HG03432 (cell line): Measurements from ENCODE around the gene TCF25.
"Not testable (repeated sequence)": the region's sequence is repeated elsewhere in the genome, so short reads cannot be mapped to it uniquely, and the experiment has no call there.

Experiments used
- ATAC-seq: cut with Tn5 transposase; IDR thresholded peaks from one replicate; pipeline ENCODE4 v1.9.1; 2021; ENCODE audit warnings: mild to moderate bottlenecking, moderate library complexity; ENCODE audit not compliant: unreplicated experiment

TCF25 gene

GRCh38 chr16:89879123-89879522, 5.7 kb downstream of the TCF25 start:
- not testable (repeated sequence) for ATAC-seq

DNA sequence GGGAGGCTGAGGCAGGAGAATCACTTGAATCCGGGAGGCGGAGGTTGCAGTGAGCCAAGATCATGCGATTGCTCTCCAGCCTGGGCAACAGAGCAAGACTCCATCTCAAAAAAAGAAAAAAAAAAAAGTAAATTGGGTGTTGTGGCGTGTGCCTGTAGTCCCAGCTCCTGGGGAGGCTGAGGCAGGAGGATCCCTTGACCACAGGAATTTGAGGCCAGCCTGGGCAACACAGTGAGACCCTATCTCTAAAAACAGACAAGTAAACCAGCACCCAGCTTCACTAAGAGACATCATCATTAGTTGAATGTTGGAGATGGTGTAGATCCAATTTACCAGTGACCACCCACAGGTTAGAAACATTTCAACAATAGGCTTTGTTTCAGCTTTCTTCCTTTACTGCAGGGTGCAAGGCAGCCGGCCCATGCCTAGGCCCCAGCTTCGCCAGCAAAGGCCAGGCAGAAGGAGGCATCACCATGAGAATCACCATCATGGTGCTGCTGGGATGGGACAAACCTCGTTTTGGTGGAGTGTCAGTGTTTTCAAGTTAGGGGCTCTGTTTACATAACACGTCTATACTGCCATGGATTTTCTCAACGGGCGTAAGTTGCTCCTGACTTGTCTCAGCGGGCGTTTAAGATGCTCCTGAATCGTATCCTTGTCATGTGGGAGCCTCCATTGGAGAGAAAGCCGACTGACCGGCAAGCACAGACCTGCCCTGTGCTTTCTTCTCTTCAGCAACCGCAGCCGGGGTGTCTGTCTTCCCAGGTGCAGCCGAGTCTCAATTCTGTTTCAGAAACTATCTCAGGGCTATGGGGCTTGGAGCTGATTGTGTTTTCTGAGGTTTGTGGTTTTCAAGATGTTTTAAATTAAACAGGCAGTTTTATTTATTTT, 7.3 kb downstream of the TCF25 start:
- no peak for ATAC-seq

- ATAC-seq = no peak
Measured at GRCh38 chr16:89881368-89881730, 8.0 kb downstream of the TCF25 start.

DNA sequence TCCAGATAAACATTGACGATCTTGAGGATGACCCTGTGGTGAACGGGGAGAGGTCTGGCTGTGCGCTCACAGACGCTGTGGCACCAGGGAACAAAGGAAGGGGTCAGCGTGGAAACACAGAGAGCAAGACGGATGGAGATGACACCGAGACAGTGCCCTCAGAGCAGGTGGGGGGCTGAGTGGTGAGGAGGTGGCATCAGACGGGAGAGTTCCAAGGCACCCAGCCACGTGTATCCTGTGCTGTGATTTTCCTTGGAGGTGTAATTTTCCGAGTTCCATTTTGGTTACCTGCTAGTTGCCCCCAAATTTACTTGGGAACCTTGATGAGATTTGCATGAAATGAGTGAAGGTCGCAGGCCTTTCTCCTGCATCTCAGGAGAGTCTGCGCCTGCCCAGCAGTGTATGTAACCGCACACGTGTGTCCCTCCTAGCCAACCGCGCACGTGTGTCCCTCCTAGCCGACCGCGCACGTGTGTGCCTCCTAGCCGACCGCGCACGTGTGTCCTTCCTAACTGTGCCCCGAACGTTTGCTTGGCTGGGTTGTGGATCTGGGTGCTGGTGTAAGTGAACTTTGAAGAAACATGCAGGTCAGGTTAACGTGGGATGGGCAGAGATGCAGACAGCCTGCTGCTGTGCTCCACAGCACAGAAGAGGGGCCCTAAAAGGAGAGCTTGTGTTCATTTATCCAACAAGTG, 10.1 kb downstream of the TCF25 start:
- ATAC-seq = no peak

DNA sequence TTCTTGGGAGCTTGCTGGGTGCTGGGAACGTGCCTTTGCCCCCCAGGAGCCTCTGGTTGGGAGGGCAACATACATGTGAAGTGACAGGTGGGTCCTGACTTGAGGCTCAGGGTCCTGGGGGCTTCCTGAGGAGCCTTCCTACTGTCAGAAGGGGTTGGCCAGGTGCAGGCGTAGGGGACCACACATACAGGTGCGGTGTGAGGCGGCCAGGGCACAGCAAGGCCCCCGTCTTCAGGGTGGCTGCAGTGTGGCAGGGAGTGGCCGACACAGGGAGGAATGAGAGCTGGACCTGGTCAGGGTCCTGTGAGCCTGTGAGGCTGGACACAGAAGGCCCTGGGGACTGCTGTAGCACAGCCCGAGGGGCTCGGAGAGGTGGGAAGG, 10.6 kb downstream of the TCF25 start:
- no peak for ATAC-seq

- ATAC-seq = no peak
Measured at GRCh38 chr16:89887243-89887642, 13.9 kb downstream of the TCF25 start.

- no peak for ATAC-seq
Measured at GRCh38 chr16:89890200-89890599, 16.8 kb downstream of the TCF25 start.

DNA sequence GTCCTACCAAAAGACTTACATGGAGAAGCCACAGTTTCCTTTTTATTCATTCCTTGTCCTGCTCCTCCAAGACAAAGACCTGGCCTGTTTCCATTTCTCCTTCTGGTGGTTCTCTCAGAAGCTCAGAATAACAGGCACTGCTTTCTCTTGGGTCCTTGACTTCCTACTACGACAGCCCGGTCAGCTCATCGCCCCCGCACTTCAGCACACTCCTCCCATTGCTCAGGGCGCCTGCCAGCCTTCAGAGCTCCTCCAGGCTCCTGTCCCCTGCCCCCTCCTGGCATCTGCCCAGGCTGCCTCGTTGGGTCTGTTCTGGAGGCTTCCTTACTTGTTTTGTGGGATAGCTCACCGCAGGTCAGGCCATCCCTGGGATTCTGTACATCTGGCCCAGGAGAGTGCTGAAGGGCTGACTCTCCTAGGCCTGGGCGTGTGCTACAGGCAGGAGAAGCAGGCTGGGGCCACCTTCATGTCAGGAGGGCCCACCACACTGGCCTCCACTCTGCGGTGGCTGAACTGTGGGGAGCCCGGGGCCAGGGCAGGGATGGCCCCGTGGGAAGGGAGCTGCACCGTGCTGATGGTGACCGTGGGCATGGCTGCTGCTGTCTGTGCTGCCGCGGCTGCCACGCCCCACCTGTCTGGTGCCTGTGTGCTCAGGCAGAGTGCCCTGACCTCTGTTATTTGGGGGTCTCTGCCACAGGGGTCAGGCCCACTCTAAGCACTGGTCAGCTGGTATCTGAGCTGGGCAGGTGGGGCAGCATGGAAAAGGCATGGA, 17.7 kb downstream of the TCF25 start:
- ATAC-seq = no peak

DNA sequence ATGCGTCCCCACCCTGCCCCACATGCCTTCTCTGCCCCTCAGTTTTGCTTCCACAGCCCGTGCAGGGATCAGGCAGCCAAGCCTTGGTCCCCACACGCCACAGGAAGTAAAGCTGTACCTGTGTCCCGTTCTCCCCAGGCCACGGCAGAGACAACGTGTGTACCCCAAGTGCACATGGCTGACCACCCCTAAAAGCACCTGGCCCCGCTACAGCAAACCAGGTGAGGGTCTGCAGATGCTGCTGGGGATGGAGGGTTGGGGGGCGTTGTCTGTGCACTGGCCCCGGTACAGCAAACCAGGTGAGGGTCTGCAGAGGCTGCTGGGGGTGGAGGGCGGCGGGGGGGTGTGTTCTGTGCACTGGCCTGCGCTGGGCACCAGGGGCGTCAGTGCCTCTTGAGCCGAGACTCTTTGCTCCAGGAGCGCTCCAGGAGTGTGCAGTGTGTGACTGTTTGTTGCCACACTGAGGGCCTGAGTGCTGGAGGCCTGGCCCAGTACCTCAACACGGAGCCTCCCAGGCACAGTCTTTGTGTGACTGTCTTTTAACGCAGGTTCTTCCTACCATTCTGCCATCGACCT, 18.8 kb downstream of the TCF25 start:
- ATAC-seq = no peak

DNA sequence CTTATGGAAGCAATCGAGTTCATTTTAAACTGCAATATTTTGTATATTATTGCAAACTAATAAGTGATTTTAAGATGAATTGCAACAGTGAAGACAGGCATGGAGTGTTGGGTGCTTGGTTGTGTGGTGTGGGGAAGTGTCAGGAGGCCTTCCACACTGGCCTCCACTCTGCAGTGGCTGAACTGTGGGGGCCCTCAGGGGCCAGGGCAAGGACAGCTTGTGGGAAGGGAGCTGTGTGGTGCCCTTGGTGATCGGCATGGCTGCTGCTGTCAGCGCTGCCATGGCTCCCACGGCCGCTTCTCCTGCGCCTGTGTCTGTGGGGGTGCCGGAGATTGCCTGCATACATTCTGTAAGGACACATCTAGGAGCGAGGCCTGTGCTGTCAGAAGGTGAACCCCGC, 19.2 kb downstream of the TCF25 start:
- no peak for ATAC-seq

DNA sequence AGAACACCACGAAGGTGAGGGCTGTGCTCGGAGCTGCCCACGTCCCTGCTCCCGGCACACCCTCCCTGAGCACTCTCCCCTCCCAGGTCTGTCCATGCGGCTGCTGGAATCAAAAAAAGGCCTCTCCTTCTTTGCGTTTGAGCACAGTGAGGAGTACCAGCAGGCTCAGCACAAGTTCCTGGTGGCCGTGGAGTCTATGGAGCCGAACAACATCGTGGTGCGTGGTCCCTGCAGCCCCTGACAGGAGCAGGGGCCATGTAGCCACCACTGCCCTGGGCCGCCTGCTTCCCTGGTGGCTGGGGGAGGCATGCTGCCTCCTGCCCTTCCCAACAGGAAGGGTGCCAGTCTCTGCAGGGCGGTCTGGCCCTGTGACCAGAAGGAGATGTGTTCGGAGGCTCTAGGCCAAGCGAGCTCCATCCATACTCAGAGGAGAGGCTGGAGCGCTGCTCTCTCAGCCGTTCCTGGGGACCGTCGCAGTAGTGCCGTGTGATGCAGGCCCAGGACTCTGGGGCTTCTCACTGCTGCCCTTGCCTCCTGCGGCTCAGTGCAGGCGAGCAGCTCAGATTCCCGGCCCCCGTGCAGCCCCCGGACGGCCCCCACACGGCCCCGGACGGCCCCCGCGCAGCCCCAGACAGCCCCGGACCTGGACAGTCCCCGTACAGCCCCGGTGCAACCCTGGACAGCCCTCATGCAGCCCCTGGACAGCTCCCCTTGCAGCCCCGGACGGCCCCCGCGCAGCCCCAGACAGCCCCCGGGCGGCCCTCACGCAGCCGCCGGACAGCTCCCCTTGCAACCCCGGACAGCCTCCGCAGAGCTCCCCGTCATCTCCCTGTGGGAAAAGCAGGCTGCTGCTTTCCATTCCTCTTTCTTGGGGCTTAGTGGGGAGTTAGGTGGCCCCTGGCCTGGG, 20.5 kb downstream of the TCF25 start:
- ATAC-seq = no peak

DNA sequence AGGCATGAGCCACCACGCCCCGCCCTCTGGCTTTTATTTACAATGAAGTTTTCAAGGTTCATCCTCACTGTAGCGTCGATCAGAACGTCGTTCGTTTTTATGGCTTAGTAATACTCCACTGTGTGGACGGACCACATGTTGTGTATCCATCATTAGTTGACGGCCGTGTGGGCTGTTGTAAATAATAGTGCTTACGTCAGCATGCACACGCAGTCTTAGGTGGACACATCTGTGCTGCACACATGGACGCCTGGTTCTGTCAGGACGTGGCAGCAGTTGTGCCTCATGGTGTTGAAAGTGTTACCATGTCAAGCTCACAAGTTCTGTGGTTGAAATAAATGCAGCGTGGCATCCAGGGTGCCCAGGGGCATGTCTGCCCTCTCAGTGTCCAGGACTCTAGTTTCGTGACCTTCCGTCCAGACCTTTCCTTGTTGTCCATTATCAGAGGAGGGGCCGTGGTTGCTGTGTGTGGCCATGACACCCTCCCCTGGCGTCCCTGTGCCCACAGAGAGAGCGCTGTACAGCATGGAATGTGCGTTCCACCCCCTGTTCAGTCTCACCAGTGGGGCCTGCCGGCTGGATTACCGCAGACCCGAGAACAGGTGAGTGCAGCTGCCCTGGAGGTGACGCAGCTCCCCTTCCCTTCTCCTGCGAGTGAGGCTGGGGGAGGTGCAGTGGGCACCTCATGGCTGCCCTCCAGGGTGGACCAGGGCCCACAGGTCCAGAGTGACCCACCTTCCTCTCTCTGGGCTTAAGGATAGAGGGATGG, 22.3 kb downstream of the TCF25 start:
- no peak for ATAC-seq

- ATAC-seq = no peak
Measured at GRCh38 chr16:89897204-89897603, 23.8 kb downstream of the TCF25 start.

DNA sequence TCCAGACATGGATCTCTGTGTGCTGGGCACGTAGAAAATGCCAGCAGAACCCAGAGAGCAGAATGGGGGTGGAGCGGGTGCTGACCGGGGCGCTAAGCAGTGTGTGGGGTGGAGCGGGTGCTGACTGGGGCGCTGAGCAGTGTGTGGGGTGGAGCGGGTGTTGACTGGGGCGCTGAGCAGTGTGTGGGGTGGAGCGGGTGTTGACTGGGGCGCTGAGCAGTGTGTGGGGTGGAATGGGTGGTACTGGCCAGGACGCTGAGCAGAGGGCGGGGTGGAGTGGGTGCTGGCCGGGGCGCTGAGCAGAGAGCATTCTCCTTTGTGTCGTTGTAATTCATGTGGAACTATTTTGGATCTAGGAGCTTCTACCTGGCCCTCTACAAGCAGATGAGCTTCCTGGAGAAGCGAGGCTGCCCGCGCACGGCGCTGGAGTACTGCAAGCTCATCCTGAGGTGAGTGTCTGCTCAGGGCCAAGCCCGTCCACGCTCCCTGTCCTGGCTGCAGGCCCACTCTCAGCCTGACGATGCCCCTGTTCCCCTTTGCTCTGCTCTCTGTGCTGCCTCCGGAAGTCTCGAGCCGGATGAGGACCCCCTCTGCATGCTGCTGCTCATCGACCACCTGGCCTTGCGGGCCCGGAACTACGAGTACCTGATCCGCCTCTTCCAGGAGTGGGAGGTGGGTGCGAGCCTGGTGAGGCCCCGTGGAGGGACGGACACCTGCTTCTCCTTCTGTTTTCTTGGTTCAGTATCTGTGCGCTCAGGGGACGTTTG, 25.0 kb downstream of the TCF25 start:
- ATAC-seq = no peak

GRCh38 chr16:89899879-89900481, 26.6 kb downstream of the TCF25 start:
- no peak for ATAC-seq

GRCh38 chr16:89900885-89901284, 27.5 kb downstream of the TCF25 start:
- ATAC-seq = no peak

DNA sequence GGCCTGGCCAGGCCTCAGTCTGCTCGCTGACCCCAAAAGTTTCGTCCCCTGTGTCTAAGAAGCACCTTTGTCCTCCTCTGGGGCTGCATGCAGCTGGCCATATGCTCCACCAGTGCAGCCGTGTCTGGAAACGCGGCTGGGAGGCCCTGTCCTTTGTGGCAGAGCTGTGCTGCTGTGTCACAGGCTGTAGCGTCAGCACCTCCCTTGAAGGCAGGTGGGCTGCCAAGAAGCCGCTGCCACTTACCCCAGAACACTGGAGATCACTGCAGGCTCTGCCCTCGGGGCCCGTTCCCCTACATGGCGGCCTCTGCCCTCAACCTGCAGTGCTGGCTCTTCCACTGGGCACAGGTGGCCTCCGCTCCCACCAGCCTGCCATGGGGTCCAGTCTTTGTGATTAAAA, 29.6 kb downstream of the TCF25 start:
- no peak for ATAC-seq

- no peak for ATAC-seq
Measured at GRCh38 chr16:89903908-89904515, 30.6 kb downstream of the TCF25 start.
